HL-60/S4 treated with phorbol 12-myristate 13-acetate at 8.2 ng/mL for 4 days and 3 days (cell line): ENCODE data around the gene DLL1.
"Not testable (repeated sequence)": the region's sequence is repeated elsewhere in the genome, so short reads cannot be mapped to it uniquely, and the experiment has no call there.

Source experiments
- in situ Hi-C: fragments of 300-500 bp; cut with MboI; formaldehyde crosslinking; loops from 2 replicates; pipeline ENCODE4 v1.15.0; 2022; ENCODE audit warnings: low sequenced_read_pairs

The DLL1 gene

DNA sequence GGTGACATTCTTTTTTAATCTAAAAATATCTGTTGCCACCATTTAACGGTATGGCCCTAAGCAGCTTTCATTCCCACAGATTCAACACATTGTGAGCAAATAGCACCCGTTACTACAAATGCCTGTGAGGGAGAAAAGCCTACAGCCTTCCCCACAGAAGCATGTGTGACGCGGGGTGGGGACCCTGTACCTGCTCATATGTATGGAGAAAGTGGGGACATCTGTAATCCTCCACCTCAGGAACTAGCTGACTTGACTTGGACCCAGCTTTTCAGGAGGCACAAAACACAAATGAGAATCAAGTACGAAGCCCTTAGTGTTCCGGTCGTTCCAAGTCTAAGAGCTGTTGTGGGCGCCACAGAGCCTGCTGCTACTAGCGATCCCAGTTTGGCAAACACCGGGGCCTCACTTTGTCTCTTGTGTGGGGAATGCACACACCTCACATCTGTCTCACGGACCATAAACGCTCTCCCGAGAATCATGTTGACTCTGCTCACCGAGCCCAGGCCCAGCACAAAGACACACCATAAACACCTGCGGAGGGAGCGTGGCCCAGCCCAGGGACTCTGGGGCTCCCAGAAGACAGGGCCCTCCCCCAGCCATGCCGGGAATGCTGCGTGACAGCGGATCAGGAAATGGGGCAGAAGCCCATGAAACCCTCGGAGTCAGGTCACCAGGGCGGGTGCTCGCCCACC is 21.6 kb downstream of the DLL1 start:
- in situ Hi-C loops: no loop called here

DNA sequence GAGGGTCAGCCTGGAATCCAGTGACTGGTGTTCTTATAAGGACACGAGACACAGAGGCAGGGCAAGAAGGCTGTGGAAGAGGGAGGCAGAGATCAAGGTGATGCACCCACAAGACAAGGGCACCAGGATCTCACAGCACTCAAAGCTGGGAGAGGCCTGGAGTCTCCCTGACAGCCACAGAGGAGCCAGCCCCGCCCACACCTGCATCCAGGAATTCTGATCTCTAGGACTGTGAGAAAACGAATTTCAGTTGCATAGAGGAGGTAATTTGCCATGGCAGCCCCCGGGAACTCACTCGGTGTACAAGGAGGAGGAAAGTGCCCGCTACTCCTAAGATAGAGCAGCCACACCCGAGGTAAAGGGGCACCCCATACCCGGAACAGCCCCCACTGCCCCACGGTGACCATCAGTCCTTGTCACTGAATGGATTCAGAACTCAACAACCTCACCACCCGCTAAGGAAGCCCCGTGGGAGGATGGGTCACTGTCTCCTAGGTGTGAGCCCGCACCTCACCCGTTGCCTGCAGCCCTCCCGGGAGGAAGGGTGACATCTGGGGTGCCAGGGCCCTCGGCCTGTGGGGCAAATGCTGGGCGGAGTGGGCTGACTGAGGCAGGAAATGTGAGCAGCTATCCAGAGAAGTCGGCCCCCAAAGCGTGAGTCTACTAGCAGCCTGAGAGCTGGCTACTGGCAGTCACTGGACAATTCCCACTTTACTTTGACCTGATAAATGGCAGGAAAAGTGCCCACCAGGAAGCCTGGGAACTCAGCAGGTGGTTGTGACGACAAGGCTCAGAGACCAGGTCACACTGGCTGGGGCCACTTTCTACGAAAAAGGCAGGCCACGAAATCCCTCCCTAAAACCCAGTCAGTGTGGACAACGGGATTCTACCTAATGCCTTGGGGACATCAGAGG is 22.4 kb downstream of the DLL1 start:
- in situ Hi-C loops: no loop called here

DNA sequence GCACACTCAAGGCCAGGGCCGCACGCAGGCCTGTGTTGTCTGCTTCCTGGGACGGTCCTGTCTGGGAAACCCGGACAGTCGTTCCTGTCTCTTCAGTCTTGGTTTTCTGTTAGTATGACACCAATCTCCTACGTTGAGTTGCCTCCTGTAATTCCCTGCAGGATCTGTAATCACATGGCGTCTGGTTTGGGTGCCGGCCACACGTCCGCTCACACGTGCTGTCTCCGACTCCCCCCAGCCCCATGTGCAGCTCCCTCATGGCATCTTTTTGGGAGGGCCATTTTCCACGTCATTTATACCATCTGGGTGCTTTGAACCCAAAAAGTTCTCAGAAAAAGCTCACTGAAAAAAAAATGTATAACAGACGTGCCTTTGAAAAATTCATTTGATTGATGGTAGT is 23.2 kb downstream of the DLL1 start:
- in situ Hi-C loops: no loop called here

DNA sequence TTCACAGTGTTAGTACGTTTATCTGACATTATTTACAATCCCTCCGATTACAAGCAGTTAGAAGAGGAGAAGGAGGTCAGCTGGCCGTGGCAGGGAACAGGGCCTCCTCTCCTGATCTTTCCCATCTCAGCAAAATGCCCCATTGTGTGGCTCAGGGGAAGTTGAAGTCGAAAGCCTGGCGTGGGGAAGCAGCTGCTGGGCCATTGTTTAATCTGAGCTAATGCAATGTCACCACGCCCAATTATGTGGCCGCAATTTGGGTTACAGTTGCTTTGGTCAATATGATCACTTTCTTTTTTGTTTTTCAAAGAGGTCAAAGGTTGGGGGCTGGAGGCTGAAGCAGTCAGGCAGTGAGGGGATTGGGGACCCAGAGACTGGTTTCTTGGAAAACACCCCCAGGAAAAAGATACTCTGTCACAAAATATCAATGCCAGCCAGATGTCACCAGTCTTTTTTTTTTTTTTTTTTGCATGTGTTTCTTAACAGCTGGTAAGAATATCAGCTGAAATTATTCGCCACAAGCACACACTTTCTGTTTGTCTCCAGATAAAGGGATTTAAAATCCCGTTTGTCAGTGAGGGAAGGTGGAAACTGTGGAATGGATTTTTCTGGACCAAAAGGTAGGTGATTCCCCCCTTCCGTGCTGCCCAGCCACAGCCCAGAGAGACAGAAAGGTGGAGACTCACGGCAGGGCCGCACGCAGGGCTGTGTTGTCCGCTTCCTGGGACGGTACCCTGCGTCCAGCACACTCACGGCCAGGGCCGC is 24.6 kb downstream of the DLL1 start:
- in situ Hi-C loops: no loop called here

DNA sequence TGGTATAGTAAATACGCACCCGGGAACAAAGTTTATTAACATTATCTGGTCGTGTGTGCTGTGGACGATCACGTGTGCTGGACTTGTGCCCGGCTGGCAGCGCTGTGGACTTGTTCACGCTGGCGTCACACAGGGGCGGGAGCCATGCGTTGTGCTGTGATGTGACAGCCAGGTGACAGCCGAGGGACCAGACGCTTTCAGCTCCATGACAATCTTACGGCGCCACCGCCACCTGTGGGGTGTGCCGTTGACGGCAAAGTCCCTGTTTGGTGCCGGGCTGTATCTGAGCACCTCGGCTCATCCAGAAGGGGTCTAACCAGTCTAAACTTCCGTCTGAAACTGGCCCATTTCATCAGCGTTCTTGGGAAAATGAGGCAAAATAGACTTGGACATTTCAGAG is 25.2 kb downstream of the DLL1 start:
- in situ Hi-C loops: no loop called here

DNA sequence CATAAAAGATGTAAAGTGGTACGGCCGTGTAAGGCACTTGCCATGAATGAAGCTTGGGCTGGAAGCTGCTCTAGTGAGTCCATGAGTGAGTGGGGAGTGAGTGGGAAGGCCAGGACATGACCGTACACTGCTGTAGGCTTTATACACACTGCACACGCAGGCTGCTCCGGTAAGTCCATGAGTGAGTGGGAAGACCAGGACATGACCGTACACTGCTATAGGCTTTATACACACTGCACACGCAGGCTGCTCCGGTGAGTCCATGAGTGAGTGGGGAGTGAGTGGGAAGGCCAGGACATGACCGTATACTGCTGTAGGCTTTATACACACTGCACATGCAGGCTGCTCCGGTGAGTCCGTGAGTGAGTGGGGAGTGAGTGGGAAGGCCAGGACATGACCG is 26.2 kb downstream of the DLL1 start:
- in situ Hi-C loops: not testable (repeated sequence)

DNA sequence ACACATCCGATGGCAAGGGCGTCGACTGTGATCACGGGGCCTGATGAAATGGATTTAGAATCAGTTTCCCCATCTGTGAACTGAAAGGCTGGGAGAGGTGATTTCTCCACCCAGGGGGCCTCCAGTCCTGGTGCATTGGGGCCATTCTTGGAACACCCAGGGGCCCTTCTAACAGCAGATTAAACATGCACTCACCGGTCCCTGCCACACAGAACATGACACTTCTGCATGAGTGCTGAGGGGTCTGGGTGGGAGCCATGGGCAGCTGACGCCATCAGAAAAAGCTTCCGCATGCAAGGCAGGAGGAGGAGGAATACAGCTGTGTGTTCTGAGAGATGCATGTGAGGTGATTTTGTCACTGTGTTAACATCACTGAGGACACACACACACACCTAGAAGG is 26.8 kb downstream of the DLL1 start:
- in situ Hi-C loops: no loop called here

DNA sequence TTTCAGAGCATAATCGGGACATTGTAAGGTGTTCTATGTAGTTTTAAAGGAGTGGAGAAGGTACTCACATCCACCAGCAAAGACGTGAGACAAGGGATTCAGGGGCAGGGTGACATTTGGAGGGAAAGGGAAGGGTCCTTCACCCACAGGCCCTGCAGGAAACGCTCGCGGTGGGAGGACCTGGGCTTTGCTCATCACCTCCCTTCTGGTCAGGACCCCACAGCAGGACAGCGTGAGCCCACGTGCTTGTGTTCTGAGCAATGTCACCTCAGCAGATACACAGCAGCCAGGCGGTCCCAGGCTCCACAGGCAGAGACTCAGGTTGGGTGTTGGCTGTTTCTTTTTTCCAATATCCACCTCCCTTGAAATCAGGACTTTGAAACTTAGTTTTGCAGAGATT is 27.5 kb downstream of the DLL1 start:
- in situ Hi-C loops: no loop called here

DNA sequence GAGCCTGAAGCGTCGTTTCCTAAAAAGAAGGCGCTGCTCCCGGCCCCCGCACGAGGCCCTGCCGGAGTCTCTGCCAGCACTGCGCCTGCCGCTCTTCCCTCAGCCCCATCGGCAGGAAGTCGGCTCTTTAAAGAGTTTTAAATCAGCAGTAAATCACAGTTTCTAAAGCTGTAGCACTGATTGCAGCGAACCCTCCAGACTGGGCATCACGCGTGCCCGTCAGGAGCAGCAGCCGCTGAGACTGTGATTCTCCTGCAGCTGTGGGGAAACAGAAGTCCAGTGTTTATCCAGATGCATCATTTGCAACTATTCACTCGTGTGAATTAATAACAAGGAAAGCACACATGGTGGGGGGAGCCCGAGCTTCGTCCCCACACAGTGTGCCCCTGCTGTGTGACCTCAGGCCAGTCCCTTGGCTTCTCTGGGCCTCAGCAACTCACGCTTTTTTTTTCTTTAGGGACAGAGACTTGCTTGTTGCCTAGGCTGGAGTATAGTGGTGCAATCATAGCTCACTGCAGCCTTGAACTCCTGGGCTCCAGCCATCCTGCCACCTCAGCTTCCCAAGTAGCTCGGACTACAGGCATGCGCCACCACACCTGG is 28.3 kb downstream of the DLL1 start:
- in situ Hi-C loops: no loop called here

DNA sequence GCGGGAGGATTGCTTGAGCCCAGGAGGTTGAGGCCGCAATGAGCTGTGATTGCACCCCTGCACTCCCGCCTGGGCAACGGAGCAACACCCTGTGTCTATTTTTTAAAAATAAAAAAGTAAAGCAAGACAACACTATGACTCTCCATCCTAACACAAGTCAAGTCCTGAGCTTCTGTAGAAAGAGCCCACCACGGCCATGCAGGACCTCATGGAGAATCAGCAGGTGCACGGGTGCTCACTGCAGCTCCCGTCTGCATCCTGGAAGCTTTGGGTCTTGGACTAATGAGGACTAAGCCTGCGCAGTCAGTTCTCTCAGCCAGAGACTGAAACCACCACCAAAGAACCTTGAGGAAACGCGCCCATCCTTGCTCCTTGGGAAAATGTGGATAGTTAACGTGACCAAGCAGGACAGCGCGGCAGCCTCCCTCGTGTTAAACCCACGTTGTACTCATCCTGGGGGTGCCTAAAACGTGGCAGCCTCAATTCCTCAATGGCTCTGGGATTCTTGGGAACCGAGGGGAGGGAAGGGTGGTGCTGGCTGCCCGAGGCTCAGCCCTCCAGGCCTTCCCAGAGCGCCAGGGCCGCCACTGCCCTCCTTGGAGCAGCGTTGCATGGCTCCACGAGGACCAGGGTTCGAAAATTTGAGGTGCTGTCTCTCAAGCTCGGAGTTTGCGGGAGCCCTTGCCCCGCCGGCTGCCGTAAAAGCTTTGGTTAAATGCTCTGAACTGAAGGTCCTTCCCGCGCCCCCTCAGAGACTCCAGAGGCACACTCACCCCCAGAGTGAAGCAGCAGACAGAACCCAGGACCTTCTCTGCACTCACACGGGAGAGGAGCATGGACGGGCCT is 29.0 kb downstream of the DLL1 start:
- in situ Hi-C loops: no loop called here

DNA sequence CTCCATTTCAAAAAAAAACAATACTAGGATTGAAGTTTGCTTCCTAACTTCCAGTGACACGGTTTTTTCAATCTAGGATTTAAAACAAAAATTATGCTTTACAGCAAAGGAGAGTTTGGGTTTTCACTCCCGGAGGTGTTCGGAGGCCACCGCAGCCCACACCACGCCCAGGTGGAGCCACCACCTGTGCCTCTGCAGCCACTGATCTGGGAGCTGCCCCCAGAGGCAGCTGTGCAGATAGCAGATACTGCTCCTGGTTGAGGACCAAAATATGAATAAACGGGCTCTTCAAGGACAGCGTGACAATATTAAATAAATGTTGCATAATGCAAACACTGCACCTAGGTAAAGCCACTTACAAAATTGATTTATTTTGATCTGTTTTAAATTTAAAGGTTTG is 30.2 kb downstream of the DLL1 start:
- in situ Hi-C loops: no loop called here

DNA sequence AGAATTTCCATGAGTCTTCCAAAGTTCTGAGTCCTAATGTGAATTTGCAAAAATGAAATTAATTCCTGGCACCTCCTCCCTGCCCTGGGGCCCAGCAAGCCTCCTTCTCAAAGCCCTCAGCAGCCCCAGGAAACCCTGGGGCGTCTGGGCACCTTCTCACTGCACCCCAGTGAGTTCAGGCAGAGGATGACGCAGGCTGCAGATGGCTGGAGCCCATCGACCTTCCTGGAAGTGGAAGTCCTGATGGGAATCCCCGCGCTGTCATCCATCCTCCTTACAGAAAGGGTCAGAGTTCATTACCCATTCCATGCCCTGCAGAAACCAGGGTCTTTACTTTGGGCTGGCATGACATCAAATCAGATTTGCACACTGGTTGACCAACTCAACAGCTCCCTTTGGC is 31.6 kb downstream of the DLL1 start:
- in situ Hi-C loops: no loop called here

DNA sequence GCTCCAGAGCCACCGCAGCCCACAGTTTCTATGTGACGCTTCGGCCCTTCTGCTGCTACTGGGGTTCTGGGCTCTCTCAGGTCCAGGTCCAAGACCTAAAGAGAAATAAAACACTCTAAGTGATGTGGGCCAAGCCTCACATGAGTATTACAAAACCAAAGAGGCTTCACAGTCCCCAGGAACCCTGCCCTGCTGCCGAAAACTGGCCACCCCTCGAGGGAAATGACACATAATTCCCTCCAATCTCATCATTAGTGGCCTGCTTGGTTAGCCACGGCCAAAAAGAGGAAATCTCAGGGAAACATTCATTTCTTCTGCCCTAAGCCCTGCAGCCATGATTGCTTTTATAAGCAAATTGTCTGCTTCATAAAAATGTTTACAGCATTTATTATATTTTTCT is 32.5 kb downstream of the DLL1 start:
- in situ Hi-C loops: no loop called here

DNA sequence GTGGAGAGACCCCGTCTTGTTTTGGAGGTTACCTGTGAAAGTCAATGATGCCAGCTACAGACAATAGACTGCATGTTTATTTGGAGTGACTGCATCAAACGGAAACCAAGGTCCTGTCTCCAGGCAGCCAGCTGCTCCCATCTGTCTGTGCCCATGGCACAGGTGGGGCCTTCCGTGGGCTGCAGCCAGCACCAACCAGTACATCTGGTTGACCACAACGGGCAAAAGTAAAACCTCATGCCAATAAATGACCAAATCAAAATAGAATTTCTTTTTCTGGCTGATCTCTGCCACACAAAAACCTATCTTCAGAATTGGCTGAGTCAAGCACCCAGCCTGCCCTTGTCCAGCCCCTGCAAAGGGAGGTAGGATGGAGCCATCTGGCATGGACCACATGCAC is 33.5 kb downstream of the DLL1 start:
- in situ Hi-C loops: no loop called here

DNA sequence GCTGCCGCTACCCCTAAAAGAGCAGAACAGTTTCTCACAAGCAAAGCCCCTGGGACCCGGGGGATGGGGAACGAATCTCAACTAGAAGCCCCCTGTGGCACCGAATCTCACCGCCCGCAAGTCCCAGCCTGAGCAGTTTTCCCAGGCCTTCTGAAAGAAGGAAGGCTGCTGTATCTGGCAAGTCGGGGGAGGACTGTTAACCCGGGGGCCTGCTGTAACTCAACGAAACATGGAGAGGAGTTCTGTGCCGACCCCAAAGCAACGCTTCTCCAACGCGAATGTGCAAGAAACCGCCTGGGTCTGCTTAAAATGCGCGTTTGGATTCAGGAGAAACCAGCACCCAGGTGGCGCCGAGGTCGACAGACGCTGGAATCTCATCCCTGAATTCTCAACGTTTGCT is 34.2 kb downstream of the DLL1 start:
- in situ Hi-C loops: no loop called here

DNA sequence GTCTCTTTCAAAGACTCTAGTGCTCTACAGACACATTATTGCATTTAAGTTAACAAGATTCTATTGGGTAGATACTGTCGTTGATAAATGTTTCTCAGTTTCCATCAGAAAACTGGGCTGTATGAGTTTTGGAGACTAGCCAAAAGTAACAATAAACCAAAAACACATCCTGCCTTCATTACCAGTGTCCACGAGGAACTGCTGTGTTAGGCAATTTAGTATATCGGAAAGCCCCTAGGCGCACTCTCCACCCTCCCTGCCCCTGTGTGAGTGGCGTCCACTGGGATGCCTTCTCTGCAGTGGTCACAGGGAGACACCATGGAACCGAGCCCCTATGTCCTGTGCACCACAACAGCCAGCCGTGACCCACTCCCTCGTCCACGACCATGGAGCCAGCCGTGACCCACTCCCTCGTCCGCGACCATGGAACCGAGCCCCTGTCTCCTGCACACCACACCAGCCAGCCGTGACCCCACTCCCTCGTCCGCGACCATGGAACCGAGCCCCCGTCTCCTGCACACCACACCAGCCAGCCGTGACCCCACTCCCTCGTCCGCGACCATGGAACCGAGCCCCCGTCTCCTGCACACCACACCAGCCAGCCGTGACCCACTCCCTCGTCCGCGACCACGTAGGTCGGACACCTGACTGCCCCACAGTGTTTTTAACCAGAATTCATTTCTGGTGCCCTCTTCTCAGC is 35.3 kb downstream of the DLL1 start:
- in situ Hi-C loops: no loop called here

DNA sequence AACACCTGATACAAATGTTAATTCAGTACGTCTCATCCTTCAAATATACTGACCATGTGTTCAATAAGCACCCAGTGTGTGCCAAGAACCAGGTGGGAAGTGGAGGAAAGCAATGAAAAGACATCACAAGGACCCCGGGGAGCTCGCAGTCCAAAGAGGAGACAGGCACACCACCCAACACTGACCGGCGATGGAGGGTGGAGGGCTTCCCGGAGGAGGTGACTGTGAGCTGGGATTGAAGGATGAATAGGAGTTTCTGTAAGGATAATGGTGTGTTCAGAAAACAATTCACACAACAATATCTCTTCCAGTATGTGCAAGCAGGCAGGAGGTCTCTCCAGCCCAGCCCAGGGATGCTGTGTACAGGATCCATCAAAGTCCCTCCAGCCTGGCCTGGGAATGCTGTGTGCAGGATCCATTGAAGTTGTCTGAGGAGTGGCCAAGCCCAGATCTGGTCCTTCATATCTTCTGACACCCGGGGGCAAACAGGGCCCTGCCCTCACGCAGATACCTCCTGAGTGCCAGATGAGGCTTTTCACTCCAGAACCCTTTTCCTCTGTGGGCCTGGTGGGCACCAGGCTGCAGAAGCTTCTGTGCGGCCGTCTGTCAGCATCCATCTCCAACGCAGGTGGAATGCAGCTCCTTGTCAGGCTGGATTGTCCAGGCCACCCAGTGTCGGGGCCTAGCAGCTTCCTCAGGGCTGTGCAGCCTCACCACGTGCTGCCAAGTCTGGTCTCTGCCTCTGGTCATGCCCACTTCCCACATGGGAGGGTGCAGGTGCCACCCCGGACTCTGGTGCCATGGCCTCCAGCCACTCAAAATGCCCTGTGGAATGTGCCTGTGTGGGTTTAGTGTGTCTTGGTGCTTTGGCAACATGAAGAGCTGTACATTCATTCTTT is 36.3 kb downstream of the DLL1 start:
- in situ Hi-C loops: no loop called here

DNA sequence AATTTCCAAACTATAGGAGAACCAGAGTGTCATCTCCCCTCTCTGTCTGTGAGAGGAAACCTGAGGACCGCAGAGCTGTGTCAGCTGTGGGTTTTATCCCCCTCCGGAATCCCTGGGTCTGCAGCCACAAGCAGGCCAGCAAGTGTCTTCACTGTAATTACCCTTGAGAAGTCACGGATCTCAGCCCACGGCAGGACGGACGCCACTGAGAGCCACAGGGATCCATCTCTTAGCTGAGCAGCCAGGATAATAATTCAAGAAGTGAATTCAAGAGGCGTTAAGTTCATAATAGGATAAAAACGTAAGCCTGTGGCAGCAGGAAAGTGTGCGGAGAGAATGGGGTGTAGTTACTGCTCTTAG is 37.0 kb downstream of the DLL1 start:
- in situ Hi-C loops: no loop called here
